Lung (tissue), 12 donors: ENCODE measurements around the gene CLEC19A. TPM values are rescaled to one million over a fixed set of nuclear protein-coding genes. Genes with fewer than 3 reads are reported as not detected.

ENCODE experiments used
- ATAC-seq: fragments of 200-7000 bp; cut with Tn5 transposase; one replicate; pipeline ENCODE4 v1.9.1; 2020; ENCODE audit warnings: moderate number of reproducible peaks; ENCODE audit not compliant: insufficient read depth, low FRiP score
- DNase-seq, 3 donors: peaks; one replicate each; pipeline ENCODE4 v3.0.0-alpha.2; 2013 to 2017
- H3K27ac ChIP-seq, 2 donors: one replicate each; pipeline ENCODE4 v1.5.1; 2013; ENCODE audit warnings: mild to moderate bottlenecking in 2 of 2, moderate library complexity in 2 of 2, control low read depth in 1 of 2, inconsistent platforms in 1 of 2, low read depth in 1 of 2, low read length in 1 of 2
- H3K27me3 ChIP-seq, 3 donors: one replicate each; pipeline ENCODE4 v1.5.1; 2013; ENCODE audit warnings: low read length in 2 of 3; ENCODE audit not compliant: control insufficient read depth in 3 of 3, insufficient read depth in 3 of 3
- H3K36me3 ChIP-seq, 4 donors: one replicate each; pipeline ENCODE4 v1.5.1; 2013; ENCODE audit warnings: low read length in 4 of 4, mild to moderate bottlenecking in 1 of 4, moderate library complexity in 1 of 4; ENCODE audit not compliant: control insufficient read depth in 4 of 4, insufficient read depth in 4 of 4
- H3K4me1 ChIP-seq, 5 donors: one replicate each; pipeline ENCODE4 v1.5.1; 2013; ENCODE audit warnings: low read length in 5 of 5, mild to moderate bottlenecking in 2 of 5, moderate library complexity in 1 of 5; ENCODE audit not compliant: control insufficient read depth in 5 of 5, insufficient read depth in 5 of 5
- H3K4me3 ChIP-seq: one replicate; pipeline ENCODE4 v1.5.1; 2013; ENCODE audit warnings: mild to moderate bottlenecking, control low read depth, moderate library complexity
- H3K9ac ChIP-seq, 2 donors: one replicate each; pipeline ENCODE4 v1.5.1; 2013; ENCODE audit warnings: low read length in 2 of 2, control low read depth in 1 of 2; ENCODE audit not compliant: insufficient read depth in 1 of 2
- H3K9me3 ChIP-seq, 4 donors: one replicate each; pipeline ENCODE4 v1.5.1; 2013; ENCODE audit warnings: low read length in 3 of 4, mild to moderate bottlenecking in 1 of 4, moderate library complexity in 1 of 4; ENCODE audit not compliant: control insufficient read depth in 4 of 4, insufficient read depth in 3 of 4
- CTCF ChIP-seq: IDR thresholded peaks from 2 replicates; pipeline ENCODE4 v1.5.1; 2012; ENCODE audit warnings: mild to moderate bottlenecking; ENCODE audit errors: control extremely low read depth, extremely low read depth
- WGBS, 2 donors: extraction: QIAGEN DNeasy Blood & Tissue Kit; methylation state at CpG; one replicate each; pipeline ENCODE4 v1.1.7; 2013; 5-methylcytosine and 5-hydroxymethylcytosine counted together
- polyA plus RNA-seq, 2 donors: library from polyadenylated mRNA; stranded (reverse); fragments of 200-250 nt; gene quantifications; one replicate each; pipeline ENCODE4 v1.2.1, GENCODE V29; 2013
- total RNA-seq, 2 donors: library from RNA; depleted of rRNA in 1 of 2; stranded (reverse); fragments of >200 nt in 1 of 2; gene quantifications; one replicate each; pipeline ENCODE4 v1.2.1, GENCODE V29; 2014 to 2021
- donor health status: control.
- donor health status: control.
- donor health status: Bipolar disorder and iron deficiency.
- donor health status: healthy.
- donor health status: DM: yes; HTN: yes; CAD: no.

The CLEC19A gene
- total and polyA plus RNA-seq, 4 donors = 0.02 TPM; not detected in 3

DNA sequence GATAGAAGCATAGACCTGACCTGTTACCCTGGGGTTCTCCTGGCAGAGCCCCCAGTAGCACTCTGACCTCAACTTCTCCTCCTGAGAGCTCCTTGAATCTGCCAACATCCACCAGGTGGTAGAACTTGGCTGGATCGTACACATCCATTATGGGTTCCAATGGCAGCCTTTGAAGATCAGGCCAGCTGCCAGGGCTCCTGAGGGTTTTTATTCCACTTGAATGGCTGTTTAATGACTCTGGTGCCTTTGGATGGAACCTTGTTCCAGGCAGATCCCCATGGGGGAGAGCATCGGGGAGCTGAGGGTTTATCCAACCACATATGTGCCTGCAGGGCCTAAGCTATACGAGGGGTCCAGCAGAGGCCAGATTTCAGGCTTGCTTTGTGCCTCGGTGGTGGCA, 47.1 kb upstream of the CLEC19A start:
- Histone ChIP-seq H3K9me3 (peaks cover 0 to 17% (median 5%) of the 10 kb centered on the region in 4 donors), H3K4me3 (no peak overlapping the region), H3K9ac (no peak overlapping the region), H3K4me1 (no peaks in the 10 kb centered on the region), H3K27ac (no peak overlapping the region), H3K36me3 (peaks cover 0 to 4% (median 2%) of the 10 kb centered on the region in 4 donors), H3K27me3 (no peaks in the 10 kb centered on the region)
- no peak for TF ChIP-seq CTCF
- 89 to 93% methylated on average over 4 of the region's 4 CpGs for WGBS, 2 donors
- no peak for ATAC-seq
- no peak for DNase-seq

- H3K27ac ChIP-seq = no peak overlapping the region
Measured at GRCh38 chr16:19239511-19240155, 45.9 kb upstream of the CLEC19A start.

DNA sequence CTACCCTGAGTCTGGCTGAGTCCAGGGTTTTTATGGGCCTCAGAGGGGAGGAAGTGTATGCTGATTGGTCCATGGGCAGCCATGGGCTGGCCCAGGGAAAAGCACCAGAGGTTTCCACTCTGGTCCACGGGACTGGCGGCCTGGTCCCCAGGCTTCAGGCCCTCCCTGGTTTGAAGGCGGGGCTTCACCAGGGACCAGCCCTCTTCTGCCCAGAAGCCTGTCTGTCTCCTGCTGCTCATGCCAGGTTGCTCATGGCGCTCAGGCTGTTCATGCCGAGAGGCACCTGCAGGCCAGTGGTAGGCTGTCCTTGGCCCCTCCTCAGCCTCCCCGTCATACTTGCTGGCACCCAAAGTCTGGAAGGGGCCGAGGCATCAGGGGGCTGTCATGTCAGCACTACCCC, 45.0 kb upstream of the CLEC19A start:
- Histone ChIP-seq H3K36me3 (peaks cover 0 to 3% (median 0%) of the 10 kb centered on the region in 4 donors), H3K27ac (no peak overlapping the region), H3K4me1 (no peaks in the 10 kb centered on the region), H3K9ac (no peak overlapping the region), H3K27me3 (no peaks in the 10 kb centered on the region), H3K4me3 (no peak overlapping the region), H3K9me3 (peaks cover 0 to 9% (median 2%) of the 10 kb centered on the region in 4 donors)
- no peak for TF ChIP-seq CTCF
- ATAC-seq (no peak), DNase-seq (no peak)
- WGBS, 2 donors = 95 to 98% methylated on average over 7 of the region's 7 CpGs

More at GRCh38 chr16:19239511-19240155, 45.9 kb upstream of the CLEC19A start:
- TF ChIP-seq CTCF = no peak
- Histone ChIP-seq H3K27me3 (no peaks in the 10 kb centered on the region), H3K9me3 (peaks cover 0 to 17% (median 3%) of the 10 kb centered on the region in 4 donors), H3K4me1 (no peaks in the 10 kb centered on the region), H3K4me3 (no peak overlapping the region), H3K36me3 (peaks cover 0 to 5% (median 2%) of the 10 kb centered on the region in 4 donors), H3K9ac (no peak overlapping the region)
- DNase-seq (no peak), ATAC-seq (no peak)
- 94 to 95% methylated on average over 13 of the region's 13 CpGs for WGBS, 2 donors
